ENCODE results near the gene MRPS18A.
"Not testable (repeated sequence)": the region's sequence is repeated elsewhere in the genome, so short reads cannot be mapped to it uniquely, and the experiment has no call there.

The MRPS18A gene

DNA sequence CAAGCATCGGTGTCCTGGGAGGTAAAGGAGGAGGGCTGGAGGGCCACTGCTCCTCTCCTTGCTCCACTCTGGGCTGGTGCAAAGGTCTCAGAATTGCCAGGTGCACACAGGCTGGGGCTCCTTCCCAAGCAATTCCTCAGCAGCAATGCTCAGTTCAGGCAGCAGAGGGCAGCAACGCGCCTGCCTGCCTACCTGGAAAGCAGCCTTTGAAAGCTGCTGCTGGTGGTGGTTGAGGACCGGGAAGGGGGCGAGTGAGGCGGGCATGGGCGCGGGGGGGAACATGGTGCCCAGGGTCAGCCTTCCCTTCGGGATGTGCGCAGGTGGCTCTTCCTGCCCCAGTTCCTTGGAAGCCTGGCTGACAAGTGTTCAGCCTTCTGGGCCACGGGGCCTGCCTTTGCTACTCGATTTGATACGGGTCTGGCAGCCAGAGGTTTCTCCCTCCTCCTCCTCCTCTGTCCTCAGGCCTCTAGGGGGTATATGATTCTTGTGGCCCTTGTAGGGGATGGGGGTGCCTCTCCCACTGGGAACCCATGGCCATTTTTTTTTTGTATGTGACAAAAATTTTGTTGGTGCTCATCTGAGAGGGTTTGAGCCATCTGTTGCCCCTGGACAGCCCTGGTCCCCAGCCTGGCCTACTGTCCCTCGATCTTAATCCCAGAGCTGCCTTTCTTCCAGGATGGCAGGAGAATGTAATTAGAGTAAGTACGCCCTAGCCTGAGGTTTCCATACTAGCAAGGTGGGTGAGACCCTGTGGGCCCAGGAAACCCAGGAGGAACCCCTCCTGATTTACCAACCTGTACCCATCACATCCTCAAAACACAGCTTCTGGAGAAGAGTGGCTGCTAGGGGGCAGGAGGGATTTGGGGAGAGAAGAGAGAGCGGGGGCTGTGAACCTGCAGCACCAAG, 20.1 kb downstream of the MRPS18A start:
- TF ChIP-seq, protein P1, sequence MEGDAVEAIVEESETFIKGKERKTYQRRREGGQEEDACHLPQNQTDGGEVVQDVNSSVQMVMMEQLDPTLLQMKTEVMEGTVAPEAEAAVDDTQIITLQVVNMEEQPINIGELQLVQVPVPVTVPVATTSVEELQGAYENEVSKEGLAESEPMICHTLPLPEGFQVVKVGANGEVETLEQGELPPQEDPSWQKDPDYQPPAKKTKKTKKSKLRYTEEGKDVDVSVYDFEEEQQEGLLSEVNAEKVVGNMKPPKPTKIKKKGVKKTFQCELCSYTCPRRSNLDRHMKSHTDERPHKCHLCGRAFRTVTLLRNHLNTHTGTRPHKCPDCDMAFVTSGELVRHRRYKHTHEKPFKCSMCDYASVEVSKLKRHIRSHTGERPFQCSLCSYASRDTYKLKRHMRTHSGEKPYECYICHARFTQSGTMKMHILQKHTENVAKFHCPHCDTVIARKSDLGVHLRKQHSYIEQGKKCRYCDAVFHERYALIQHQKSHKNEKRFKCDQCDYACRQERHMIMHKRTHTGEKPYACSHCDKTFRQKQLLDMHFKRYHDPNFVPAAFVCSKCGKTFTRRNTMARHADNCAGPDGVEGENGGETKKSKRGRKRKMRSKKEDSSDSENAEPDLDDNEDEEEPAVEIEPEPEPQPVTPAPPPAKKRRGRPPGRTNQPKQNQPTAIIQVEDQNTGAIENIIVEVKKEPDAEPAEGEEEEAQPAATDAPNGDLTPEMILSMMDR (IDR thresholded peaks at IDR 0.05): peak; percentile 93
- peaks cover 12 to 13% of the 10 kb centered on the region in 2 experiments for H3K4me1 ChIP-seq (ENCODE audit: control insufficient read depth in 1 of 2, insufficient read depth in 1 of 2, low read depth in 1 of 2, low read length in 1 of 2)
- peaks cover 38% of the 10 kb centered on the region for H3K36me3 ChIP-seq
- no peaks in the 10 kb centered on the region for H3K9me3 ChIP-seq
- no peak overlapping the region for H3K4me3 ChIP-seq (ENCODE audit: low read depth in 1 of 2, low read length in 1 of 2)
- H3K27me3 ChIP-seq: peaks cover 20% of the 10 kb centered on the region
- no peak overlapping the region for H3K27ac ChIP-seq

DNA sequence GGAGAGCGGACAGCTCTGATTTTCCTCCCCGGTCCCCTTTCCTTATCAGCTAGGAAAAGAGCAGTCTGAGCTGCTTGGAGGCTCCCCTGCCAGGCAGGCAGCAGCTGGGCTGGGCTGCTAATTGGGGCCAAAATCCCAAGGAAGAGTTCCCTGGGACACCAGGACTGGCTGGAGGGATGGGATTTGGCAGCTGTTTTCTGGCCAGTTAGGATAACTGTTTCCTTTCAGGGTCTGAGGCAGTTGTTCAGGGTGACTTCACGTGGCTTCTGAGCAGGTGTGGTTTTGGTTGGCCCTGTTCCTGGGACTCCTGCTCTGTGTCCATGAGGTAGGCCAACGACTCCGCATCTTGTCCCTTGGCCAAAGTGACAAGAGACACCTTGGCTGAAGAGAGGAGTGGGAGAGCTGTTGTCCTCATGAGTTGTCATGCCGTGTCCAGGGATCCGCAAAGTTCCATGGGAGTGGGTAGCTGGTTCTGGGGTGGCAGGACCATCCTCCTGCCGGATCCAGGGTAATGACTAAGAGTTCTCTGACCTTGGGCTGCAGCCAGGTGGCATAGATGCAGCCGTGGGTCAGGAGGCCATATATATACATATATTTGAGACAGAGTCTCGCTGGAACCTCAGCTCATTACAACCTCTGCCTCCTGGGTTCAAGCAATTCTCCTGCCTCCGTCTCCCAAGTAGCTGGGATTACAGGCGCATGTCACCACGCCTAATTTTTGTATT, 21.2 kb downstream of the MRPS18A start:
- Histone ChIP-seq H3K36me3 (peaks cover 27% of the 10 kb centered on the region), H3K27me3 (peaks cover 20% of the 10 kb centered on the region), H3K4me1 (ENCODE audit: control insufficient read depth in 1 of 2, insufficient read depth in 1 of 2, low read depth in 1 of 2, low read length in 1 of 2) (peaks cover 3 to 6% of the 10 kb centered on the region in 2 experiments), H3K4me3 (ENCODE audit: low read depth in 1 of 2, low read length in 1 of 2) (no peak overlapping the region), H3K27ac (no peak overlapping the region), H3K9me3 (no peaks in the 10 kb centered on the region)
- TF ChIP-seq, protein P1 (IDR thresholded peaks at IDR 0.05): no peak

- Histone ChIP-seq H3K9me3 (no peaks in the 10 kb centered on the region), H3K36me3 (peaks cover 17% of the 10 kb centered on the region), H3K4me3 (ENCODE audit: low read depth in 1 of 2, low read length in 1 of 2) (no peak overlapping the region), H3K4me1 (ENCODE audit: control insufficient read depth in 1 of 2, insufficient read depth in 1 of 2, low read depth in 1 of 2, low read length in 1 of 2) (peaks cover 3 to 6% of the 10 kb centered on the region in 2 experiments), H3K27me3 (peaks cover 20% of the 10 kb centered on the region), H3K27ac (no peak overlapping the region)
- TF ChIP-seq, protein P1 (IDR thresholded peaks at IDR 0.05): no peak
These were observed 22.2 kb downstream of the MRPS18A start for GRCh38 chr6:43665376-43665775.

GRCh38 chr6:43662948-43663347, 24.6 kb downstream of the MRPS18A start:
- H3K36me3 ChIP-seq; H3K9me3 ChIP-seq; H3K27ac ChIP-seq; H3K4me3 ChIP-seq (ENCODE audit: low read depth in 1 of 2, low read length in 1 of 2); H3K4me1 ChIP-seq (ENCODE audit: control insufficient read depth in 1 of 2, insufficient read depth in 1 of 2, low read depth in 1 of 2, low read length in 1 of 2): not testable (repeated sequence)
- peaks cover 14% of the 10 kb centered on the region for H3K27me3 ChIP-seq

GRCh38 chr6:43658161-43658560, 29.4 kb downstream of the MRPS18A start:
- TF ChIP-seq, protein P1 (IDR thresholded peaks at IDR 0.05): no peak
- no peaks in the 10 kb centered on the region for H3K4me1 ChIP-seq (ENCODE audit: control insufficient read depth in 1 of 2, insufficient read depth in 1 of 2, low read depth in 1 of 2, low read length in 1 of 2)
- no peaks in the 10 kb centered on the region for H3K36me3 ChIP-seq

More at GRCh38 chr6:43658161-43658560, 29.4 kb downstream of the MRPS18A start:
- Histone ChIP-seq H3K4me3 (ENCODE audit: low read depth in 1 of 2, low read length in 1 of 2) (no peak overlapping the region), H3K27ac (no peak overlapping the region), H3K27me3 (peaks cover 10% of the 10 kb centered on the region), H3K9me3 (no peaks in the 10 kb centered on the region)
